ENCODE measurements around the gene COL8A1. TPM values are rescaled to one million over a fixed set of nuclear protein-coding genes. Genes with fewer than 3 reads are reported as not detected.
A peak's percentile ranks its signal among the peaks of the same experiment; 100 is the strongest.

COL8A1 gene
- total RNA-seq, 1 donor from 2014 or later = 3.9 TPM

- no peak for DNase-seq (ENCODE audit: low read depth)
- H3K36me3 ChIP-seq (ENCODE audit: control insufficient read depth, insufficient read depth, low read length) = no peaks in the 10 kb centered on the region
- FAIRE-seq = no peak
- H3K4me3 ChIP-seq (ENCODE audit: low read depth, low read length) = no peak overlapping the region
- H3K27me3 ChIP-seq (ENCODE audit: control insufficient read depth, insufficient read depth, low read length) = no peaks in the 10 kb centered on the region
- no peak for TF ChIP-seq CTCF (IDR thresholded peaks at IDR 0.05; ENCODE audit: insufficient read depth, low read length, severe bottlenecking)
These were observed 206.9 kb downstream of the COL8A1 start for GRCh38 chr3:99845331-99845730.

DNA sequence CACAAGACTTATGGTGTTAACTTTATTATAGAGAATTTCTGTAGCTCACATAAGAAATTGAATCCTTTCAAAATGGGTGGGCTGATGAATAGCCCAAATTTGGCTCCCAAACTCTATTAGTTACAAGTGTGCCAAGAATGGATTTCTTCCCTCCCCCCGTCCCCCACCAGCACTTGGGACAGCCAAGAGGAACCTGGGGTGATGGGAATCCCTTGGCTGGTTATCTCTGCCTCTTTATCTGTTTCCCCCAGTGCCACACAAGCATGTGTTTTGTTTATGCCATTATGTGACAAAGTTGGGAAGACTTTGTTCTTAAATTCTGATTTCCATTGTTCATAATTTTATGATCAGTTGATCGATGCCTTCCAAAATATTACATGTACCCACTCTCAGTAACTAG lies 207.6 kb downstream of the COL8A1 start:
- H3K4me3 ChIP-seq (ENCODE audit: low read depth, low read length) = no peak overlapping the region
- no peak for TF ChIP-seq CTCF (IDR thresholded peaks at IDR 0.05; ENCODE audit: insufficient read depth, low read length, severe bottlenecking)
- no peak for DNase-seq (ENCODE audit: low read depth)
- no peaks in the 10 kb centered on the region for H3K27me3 ChIP-seq (ENCODE audit: control insufficient read depth, insufficient read depth, low read length)
- no peaks in the 10 kb centered on the region for H3K36me3 ChIP-seq (ENCODE audit: control insufficient read depth, insufficient read depth, low read length)
- FAIRE-seq = no peak

DNA sequence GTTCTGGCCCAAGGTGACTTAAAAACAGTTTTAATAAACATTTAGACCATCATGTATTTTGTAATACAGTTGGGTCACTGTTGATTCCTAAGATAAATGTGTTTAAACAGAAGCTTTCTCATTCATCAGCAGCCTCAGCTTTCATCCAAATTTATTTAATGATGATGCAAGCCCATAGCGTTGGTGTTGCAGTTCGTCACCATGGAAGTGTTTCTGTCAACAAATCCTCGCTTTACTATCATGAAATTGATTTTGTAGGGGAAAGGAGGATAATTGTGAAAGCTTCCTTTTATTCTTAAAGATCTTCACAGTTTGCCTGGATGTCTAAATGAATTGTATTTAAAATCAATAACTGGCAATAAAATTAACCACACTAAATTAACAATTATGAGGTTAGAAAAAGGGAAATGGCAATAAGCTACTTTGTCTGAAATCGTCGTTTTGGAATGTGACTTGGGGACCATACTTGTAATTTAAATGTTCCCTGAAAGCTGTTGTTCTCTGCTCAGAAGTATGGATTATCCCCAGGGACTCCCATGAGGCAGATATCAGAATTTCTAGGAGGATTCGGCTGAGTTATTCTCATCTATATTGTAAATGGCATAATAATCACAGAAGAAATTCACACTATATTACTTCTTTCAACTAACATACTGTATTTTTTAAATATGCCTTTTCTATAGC lies 208.2 kb downstream of the COL8A1 start:
- DNase-seq (ENCODE audit: low read depth) = peak; percentile 72
- Histone ChIP-seq H3K4me3 (ENCODE audit: low read depth, low read length) (no peak overlapping the region), H3K36me3 (ENCODE audit: control insufficient read depth, insufficient read depth, low read length) (no peaks in the 10 kb centered on the region), H3K27me3 (ENCODE audit: control insufficient read depth, insufficient read depth, low read length) (no peaks in the 10 kb centered on the region)
- FAIRE-seq = no peak
- TF ChIP-seq CTCF (IDR thresholded peaks at IDR 0.05; ENCODE audit: insufficient read depth, low read length, severe bottlenecking) = no peak

DNA sequence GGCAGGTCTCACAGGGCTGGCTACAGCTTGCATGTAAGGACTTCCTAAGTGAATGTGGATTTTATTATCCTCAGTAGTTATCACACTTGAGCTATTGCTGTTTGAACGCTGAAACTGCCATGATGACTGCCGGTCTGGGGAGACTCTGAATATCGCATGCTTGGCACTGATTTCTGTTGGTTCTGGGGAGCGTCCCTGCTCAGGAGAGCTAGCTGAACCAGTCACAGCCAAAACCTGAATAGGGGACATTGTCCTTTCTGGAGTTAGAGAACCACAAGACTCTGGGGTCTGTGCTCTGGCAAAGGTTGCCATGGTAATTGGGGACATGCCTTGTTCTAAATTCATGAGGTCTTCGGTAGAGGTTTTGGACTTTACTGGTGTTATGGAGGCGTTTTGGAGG lies 210.0 kb downstream of the COL8A1 start:
- no peak for FAIRE-seq

More for the DNA sequence above, 210.0 kb downstream of the COL8A1 start:
- no peak for DNase-seq (ENCODE audit: low read depth)
- no peaks in the 10 kb centered on the region for H3K27me3 ChIP-seq (ENCODE audit: control insufficient read depth, insufficient read depth, low read length)
- no peak overlapping the region for H3K4me3 ChIP-seq (ENCODE audit: low read depth, low read length)
- no peak for TF ChIP-seq CTCF (IDR thresholded peaks at IDR 0.05; ENCODE audit: insufficient read depth, low read length, severe bottlenecking)
- H3K36me3 ChIP-seq (ENCODE audit: control insufficient read depth, insufficient read depth, low read length) = no peaks in the 10 kb centered on the region

Other genes starting within 250 kb of the COL8A1 start
- 15.9 and 21.3 TPM in 2 replicates for gene CMSS1, start 179.3 kb downstream of the COL8A1 start, total RNA-seq